Fibroblast of mammary gland (primary cell): Measurements from ENCODE around the gene LTBP1.
A peak's percentile ranks its signal among the peaks of the same experiment; 100 is the strongest.

Source experiments
- DNase-seq: peaks from one replicate; pipeline ENCODE4 v3.0.0-alpha.2; 2010; ENCODE audit warnings: low read depth
- H3K4me3 ChIP-seq: 2 replicates; pipeline ENCODE4 v1.5.1; 2011; ENCODE audit warnings: low read depth, mild to moderate bottlenecking, low read length, moderate library complexity; ENCODE audit not compliant: control insufficient read depth
- CTCF ChIP-seq: conservative IDR thresholded peaks from 2 replicates; pipeline ENCODE4 v1.5.1; 2011; ENCODE audit warnings: low read depth, low read length, inconsistent platforms; ENCODE audit not compliant: control insufficient read depth, insufficient read depth

Gene LTBP1

GRCh38 chr2:33392366-33392765, 445.6 kb downstream of the LTBP1 start:
- H3K4me3 ChIP-seq: no peak overlapping the region
- TF ChIP-seq CTCF: no peak
- DNase-seq: no peak

- no peak for TF ChIP-seq CTCF
- H3K4me3 ChIP-seq: no peak overlapping the region
- no peak for DNase-seq
Observed at GRCh38 chr2:33395034-33395433, 448.3 kb downstream of the LTBP1 start.

- no peak overlapping the region for H3K4me3 ChIP-seq
- peak; percentile 78 for DNase-seq
- peak; percentile 83 for TF ChIP-seq CTCF
Observed at GRCh38 chr2:33395655-33396249, 449.0 kb downstream of the LTBP1 start.

GRCh38 chr2:33404321-33404720, 457.6 kb downstream of the LTBP1 start:
- no peak for DNase-seq
- TF ChIP-seq CTCF: no peak
- H3K4me3 ChIP-seq: no peak overlapping the region

- no peak for TF ChIP-seq CTCF
- peak; percentile 49 for DNase-seq
- H3K4me3 ChIP-seq: no peak overlapping the region
Observed at GRCh38 chr2:33406622-33407021, 459.9 kb downstream of the LTBP1 start.

- H3K4me3 ChIP-seq: no peak overlapping the region
- no peak for TF ChIP-seq CTCF
- no peak for DNase-seq
Observed at GRCh38 chr2:33408109-33408508, 461.4 kb downstream of the LTBP1 start.

GRCh38 chr2:33409417-33409955, 462.7 kb downstream of the LTBP1 start:
- DNase-seq: no peak
- no peak for TF ChIP-seq CTCF
- H3K4me3 ChIP-seq: no peak overlapping the region
